T-cell (primary cell): Measurements from ENCODE around the gene CTNNA3. TPM values are rescaled to one million over a fixed set of nuclear protein-coding genes. Genes with fewer than 3 reads are reported as not detected.

ENCODE experiments used
- ATAC-seq, 4 experiments: fragments of 200-7000 bp in 3 of 4; fragments of 150-1000 bp in 1 of 4; cut with Tn5 transposase; replicated peaks in 1 of 4; 1 replicate in 3 of 4; 2 replicates in 1 of 4; pipeline ENCODE4 v1.10.0; 2021; ENCODE audit warnings: moderate library complexity in 3 of 4, mild to moderate bottlenecking in 2 of 4, moderate number of reproducible peaks in 1 of 4
- CTCF ChIA-PET, 2 donors: fragments of 300-600 bp; sonication (Branson Sonifier 250); formaldehyde crosslinking; loops; one replicate each; lab custom pipeline; 2022; ENCODE audit warnings: antibody characterized with exemption in 2 of 2; lab: Charles Lee
- POLR2A ChIA-PET, 2 donors: fragments of 300-600 bp; sonication (Branson Sonifier 250); formaldehyde crosslinking; loops; one replicate each; lab custom pipeline; 2022; ENCODE audit warnings: antibody characterized with exemption in 2 of 2; lab: Charles Lee
- DNase-seq, 35 experiments: peaks; one replicate each; pipeline versions ENCODE4 v3.0.0 to v3.0.0-alpha.2; 2013 to 2023
- H3K27ac ChIP-seq: one replicate; pipeline ENCODE4 v1.5.1; 2013; ENCODE audit warnings: low read length
- H3K27me3 ChIP-seq, 2 experiments: replicated peaks in 1 of 2; 1 replicate in 1 of 2; 2 replicates in 1 of 2; pipeline versions ENCODE4 v1.6.1 to v1.7.0; 2013; ENCODE audit warnings: low read length in 1 of 2, mixed read lengths in 1 of 2; ENCODE audit not compliant: control insufficient read depth in 2 of 2, insufficient read depth in 2 of 2; ENCODE audit errors: extremely low read depth in 1 of 2
- H3K36me3 ChIP-seq, 2 donors: 1 replicate in 1 of 2; 2 replicates in 1 of 2; pipeline versions ENCODE4 v1.6.1 to v1.7.0; 2013; ENCODE audit warnings: low read length in 1 of 2; ENCODE audit not compliant: control insufficient read depth in 2 of 2, insufficient read depth in 1 of 2; ENCODE audit errors: extremely low read depth in 1 of 2
- H3K4me1 ChIP-seq, 2 experiments: 1 replicate in 1 of 2; 2 replicates in 1 of 2; pipeline versions ENCODE4 v1.6.1 to v1.7.0; 2013; ENCODE audit warnings: low read length in 2 of 2, mixed read lengths in 1 of 2; ENCODE audit not compliant: insufficient read depth in 2 of 2, control insufficient read depth in 1 of 2; ENCODE audit errors: extremely low read depth in 1 of 2
- H3K4me3 ChIP-seq, 2 donors: 1 replicate in 1 of 2; 2 replicates in 1 of 2; pipeline versions ENCODE4 v1.5.1 to v1.7.0; 2013; ENCODE audit warnings: mild to moderate bottlenecking in 2 of 2, low read length in 1 of 2, moderate library complexity in 1 of 2; ENCODE audit not compliant: control insufficient read depth in 1 of 2; ENCODE audit errors: extremely low read depth in 1 of 2
- H3K9me3 ChIP-seq: 2 replicates; pipeline ENCODE4 v1.7.0; 2013
- H3K27ac Mint-ChIP-seq, 2 donors: one replicate each; pipeline ENCODE4 v1.8.0; 2020 to 2021; ENCODE audit warnings: mild to moderate bottlenecking in 2 of 2, mixed read lengths in 2 of 2
- H3K27me3 Mint-ChIP-seq, 2 donors: one replicate each; pipeline ENCODE4 v1.8.0; 2021 to 2022; ENCODE audit warnings: mixed read lengths in 2 of 2
- H3K36me3 Mint-ChIP-seq: one replicate; pipeline ENCODE4 v1.8.0; 2021; ENCODE audit warnings: mixed read lengths
- H3K4me1 Mint-ChIP-seq, 3 donors: one replicate each; pipeline ENCODE4 v1.8.0; 2020 to 2022; ENCODE audit warnings: mixed read lengths in 3 of 3, mild to moderate bottlenecking in 1 of 3
- H3K4me3 Mint-ChIP-seq, 3 donors: one replicate each; pipeline ENCODE4 v1.8.0; 2020 to 2022; ENCODE audit warnings: mild to moderate bottlenecking in 3 of 3, mixed read lengths in 3 of 3, moderate library complexity in 3 of 3
- H3K9me3 Mint-ChIP-seq, 3 donors: one replicate each; pipeline ENCODE4 v1.8.0; 2020 to 2022; ENCODE audit warnings: mixed read lengths in 3 of 3
- WGBS: methylation state at CpG from one replicate; pipeline ENCODE4 v1.1.5; 2013; ENCODE audit warnings: missing lambda C conversion rate; ENCODE audit not compliant: insufficient coverage; 5-methylcytosine and 5-hydroxymethylcytosine counted together
- total RNA-seq, 35 experiments: library from RNA in 6 of 35; stranded (reverse) in 6 of 35; fragments of 120-200 nt in 1 of 35; gene quantifications; one replicate each; pipeline versions ENCODE4 v1.2.1 to v1.2.4 and lab custom pipeline; 2013 to 2026

CTNNA3 gene
- total RNA-seq, 5 donors from 2014 or later (not counting 1 experiment from before 2014, with no cell fraction given), result 0.88 TPM; not detected in 4

DNA sequence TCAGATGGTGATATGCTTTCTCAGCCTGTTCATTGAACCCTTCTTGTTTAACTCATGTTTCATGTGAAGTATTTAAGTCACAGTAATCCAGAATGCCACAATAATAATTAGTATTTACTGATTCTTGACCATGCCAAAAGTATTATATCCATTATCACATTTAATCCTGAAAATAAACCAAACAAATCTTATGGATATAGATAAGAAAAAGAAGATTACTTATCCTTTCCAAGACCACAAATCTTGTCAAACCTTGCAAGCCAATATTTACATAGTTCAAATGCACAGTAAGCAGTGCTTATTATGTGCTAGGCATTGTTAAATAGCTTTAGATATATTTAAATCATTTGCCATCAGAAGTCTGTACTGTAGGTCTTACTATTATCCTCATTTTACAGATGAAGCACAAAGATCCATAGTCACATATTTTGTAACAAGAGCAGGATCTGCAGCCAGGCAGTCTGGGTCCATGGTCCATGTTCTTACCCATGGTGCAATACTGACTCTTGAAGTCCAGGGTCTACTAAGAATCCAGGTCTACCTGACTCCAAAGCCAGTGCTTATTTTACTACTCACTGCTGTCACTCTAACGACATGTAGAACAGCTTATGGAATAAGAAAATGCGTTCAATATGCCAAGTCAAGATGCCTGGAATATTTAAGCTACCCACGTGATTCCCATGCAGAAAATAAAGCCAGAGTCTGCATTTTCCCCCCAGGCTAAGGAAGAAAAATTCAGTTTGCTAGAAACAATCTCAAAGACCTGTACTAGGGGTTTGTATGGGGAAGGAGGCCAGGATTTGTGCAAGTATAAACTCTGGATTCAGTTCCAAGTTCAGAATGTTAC is 1755.0 kb downstream of the CTNNA3 start:
- DNase-seq, result no peak
- H3K36me3 Mint-ChIP-seq, result no peaks in the 10 kb centered on the region
- H3K27me3 ChIP-seq, result no peaks in the 10 kb centered on the region
- CTCF ChIA-PET, result no interaction called here
- no peaks in the 10 kb centered on the region for H3K36me3 ChIP-seq
- no peak for ATAC-seq
- H3K9me3 Mint-ChIP-seq, result peaks cover 0 to 4% (median 3%) of the 10 kb centered on the region in 3 donors
- H3K27ac Mint-ChIP-seq, result no peak overlapping the region
- no peak overlapping the region for H3K4me3 ChIP-seq
- POLR2A ChIA-PET, result no interaction called here
- H3K4me1 ChIP-seq, result no peaks in the 10 kb centered on the region
- H3K9me3 ChIP-seq, result no peaks in the 10 kb centered on the region
- no peak overlapping the region for H3K4me3 Mint-ChIP-seq
- H3K27me3 Mint-ChIP-seq, result no peaks in the 10 kb centered on the region
- H3K4me1 Mint-ChIP-seq, result no peaks in the 10 kb centered on the region
- H3K27ac ChIP-seq, result no peak overlapping the region
- no CpG with 5 or more reads among the region's 3 CpGs for WGBS

DNA sequence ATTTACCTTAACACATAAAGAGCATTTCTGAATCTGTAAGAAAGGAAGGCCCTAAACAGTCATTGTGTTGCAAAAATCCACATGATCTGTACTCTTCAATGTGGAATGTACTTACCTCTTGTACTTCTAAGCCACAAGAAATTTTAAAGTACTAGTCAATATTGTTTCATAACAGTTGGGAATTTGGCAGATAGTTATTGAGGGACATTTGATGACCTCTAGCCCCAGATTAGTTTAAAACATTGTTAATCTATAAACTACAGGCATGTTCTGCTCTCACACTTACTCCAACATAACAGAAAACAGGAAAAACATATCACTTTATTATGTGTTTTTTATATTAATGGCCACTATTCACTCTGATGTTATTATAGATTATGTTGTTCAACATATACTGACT is 1755.9 kb downstream of the CTNNA3 start:
- no peaks in the 10 kb centered on the region for H3K4me1 Mint-ChIP-seq
- Histone ChIP-seq H3K36me3 (no peaks in the 10 kb centered on the region), H3K9me3 (no peaks in the 10 kb centered on the region), H3K4me3 (no peak overlapping the region), H3K4me1 (no peaks in the 10 kb centered on the region), H3K27ac (no peak overlapping the region), H3K27me3 (no peaks in the 10 kb centered on the region)
- H3K27ac Mint-ChIP-seq, result no peak overlapping the region
- ChIA-PET CTCF (no interaction called here), POLR2A (no interaction called here)
- DNase-seq, result no peak
- H3K4me3 Mint-ChIP-seq, result no peak overlapping the region
- H3K27me3 Mint-ChIP-seq, result no peaks in the 10 kb centered on the region
- H3K36me3 Mint-ChIP-seq, result no peaks in the 10 kb centered on the region
- peaks cover 0 to 4% (median 3%) of the 10 kb centered on the region in 3 donors for H3K9me3 Mint-ChIP-seq
- ATAC-seq, result no peak

GRCh38 chr10:65931291-65932070 is 1764.5 kb downstream of the CTNNA3 start:
- CTCF ChIA-PET, result interaction anchor here in 1 of 2 donors (0.8 kb wide), 1 partner anchor 17 kb away, joined by 3 read pairs; no protein-coding TSS in a partner anchor
- Mint-ChIP-seq H3K36me3 (no peaks in the 10 kb centered on the region), H3K27me3 (no peaks in the 10 kb centered on the region), H3K27ac (no peak overlapping the region), H3K4me1 (no peaks in the 10 kb centered on the region), H3K9me3 (peaks cover 0 to 4% (median 3%) of the 10 kb centered on the region in 3 donors), H3K4me3 (no peak overlapping the region)
- no peak for ATAC-seq
- DNase-seq, result no peak
- Histone ChIP-seq H3K27me3 (no peaks in the 10 kb centered on the region), H3K4me3 (no peak overlapping the region), H3K27ac (no peak overlapping the region), H3K9me3 (no peaks in the 10 kb centered on the region), H3K36me3 (no peaks in the 10 kb centered on the region), H3K4me1 (no peaks in the 10 kb centered on the region)
- POLR2A ChIA-PET, result no interaction called here
- WGBS, result no CpG with 5 or more reads among the region's 5 CpGs

- no peaks in the 10 kb centered on the region for H3K4me1 Mint-ChIP-seq
- H3K4me3 ChIP-seq, result no peak overlapping the region
- H3K9me3 Mint-ChIP-seq, result peaks cover 0 to 5% (median 5%) of the 10 kb centered on the region in 3 donors
- no peaks in the 10 kb centered on the region for H3K9me3 ChIP-seq
- H3K4me3 Mint-ChIP-seq, result no peak overlapping the region
- H3K4me1 ChIP-seq, result no peaks in the 10 kb centered on the region
- no peak for DNase-seq
- no peaks in the 10 kb centered on the region for H3K27me3 Mint-ChIP-seq
- CTCF ChIA-PET, result no interaction called here
- WGBS, result 0% methylated on average over 1 of the region's 1 CpG
- no peaks in the 10 kb centered on the region for H3K36me3 Mint-ChIP-seq
- H3K36me3 ChIP-seq, result no peaks in the 10 kb centered on the region
- no peak overlapping the region for H3K27ac Mint-ChIP-seq
- no peak for ATAC-seq
- POLR2A ChIA-PET, result no interaction called here
- H3K27me3 ChIP-seq, result no peaks in the 10 kb centered on the region
- no peak overlapping the region for H3K27ac ChIP-seq
Observed at GRCh38 chr10:65911151-65911835, 1784.7 kb downstream of the CTNNA3 start.

- Mint-ChIP-seq H3K4me3 (no peak overlapping the region), H3K4me1 (no peaks in the 10 kb centered on the region), H3K9me3 (peaks cover 0 to 5% (median 2%) of the 10 kb centered on the region in 3 donors), H3K27me3 (no peaks in the 10 kb centered on the region), H3K27ac (no peak overlapping the region), H3K36me3 (no peaks in the 10 kb centered on the region)
- H3K27me3 ChIP-seq, result no peaks in the 10 kb centered on the region
- POLR2A ChIA-PET, result no interaction called here
- ATAC-seq, result no peak
- H3K9me3 ChIP-seq, result no peaks in the 10 kb centered on the region
- no peaks in the 10 kb centered on the region for H3K4me1 ChIP-seq
- no peaks in the 10 kb centered on the region for H3K36me3 ChIP-seq
- DNase-seq, result no peak
- H3K27ac ChIP-seq, result no peak overlapping the region
- 95% methylated on average over 2 of the region's 4 CpGs for WGBS
- CTCF ChIA-PET, result no interaction called here
- no peak overlapping the region for H3K4me3 ChIP-seq
Observed at GRCh38 chr10:65910209-65910608, 1785.8 kb downstream of the CTNNA3 start.

DNA sequence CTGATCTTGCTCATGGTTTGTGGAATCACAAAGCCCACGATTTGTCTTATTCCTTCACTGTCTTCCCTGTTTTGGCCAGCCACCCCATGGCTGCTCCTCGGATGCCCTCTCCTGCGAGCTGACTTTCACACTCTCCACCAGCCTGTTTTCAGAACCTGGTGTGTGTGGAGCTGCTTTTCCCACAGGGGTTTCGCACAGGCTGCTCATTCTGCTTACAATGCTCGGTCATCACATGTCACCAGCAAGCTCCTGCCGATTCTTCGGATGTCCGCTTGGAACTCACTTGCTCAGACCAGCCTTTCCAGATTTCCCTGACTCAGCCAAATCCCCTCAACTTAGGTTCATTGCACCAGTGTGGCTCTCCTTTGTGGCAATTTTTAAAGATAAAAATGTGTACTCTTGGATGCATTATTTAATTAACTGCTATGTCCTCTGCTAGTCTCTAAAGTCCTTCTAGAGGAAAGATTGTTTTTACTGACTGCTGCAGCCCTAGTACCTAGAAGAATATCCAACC is 1788.7 kb downstream of the CTNNA3 start:
- CTCF ChIA-PET, result no interaction called here
- WGBS, result 77% methylated on average over 5 of the region's 8 CpGs

More for the DNA sequence above, 1788.7 kb downstream of the CTNNA3 start:
- Histone ChIP-seq H3K27ac (no peak overlapping the region), H3K4me1 (no peaks in the 10 kb centered on the region), H3K9me3 (no peaks in the 10 kb centered on the region), H3K4me3 (no peak overlapping the region), H3K27me3 (no peaks in the 10 kb centered on the region), H3K36me3 (no peaks in the 10 kb centered on the region)
- Mint-ChIP-seq H3K4me3 (no peak overlapping the region), H3K36me3 (no peaks in the 10 kb centered on the region), H3K4me1 (no peaks in the 10 kb centered on the region), H3K27ac (no peak overlapping the region), H3K27me3 (no peaks in the 10 kb centered on the region), H3K9me3 (peaks cover 0 to 15% (median 2%) of the 10 kb centered on the region in 3 donors)
- ATAC-seq (no peak), DNase-seq (no peak)
- POLR2A ChIA-PET, result no interaction called here
